Stimulated activated CD8-positive, alpha-beta memory T cell treated with anti-CD3 and anti-CD28 coated beads, Interleukin-4, amount 100 ng/mL, for 24 hours (primary cell): Measurements from ENCODE around the gene LRRC15.

Experiments used
- DNase-seq: peaks from one replicate; pipeline ENCODE4 v3.0.0-alpha.2; 2020; ENCODE audit warnings: low read depth

Gene LRRC15

GRCh38 chr3:194369522-194370279, at the start of gene LRRC15:
TSS of gene LRRC15 (minus strand) at chr3:194369743. CDS start at chr3:194361043, 8,700 bp downstream.
- DNase-seq: no peak

- DNase-seq: no peak
Observed at GRCh38 chr3:194418671-194419070, 49.1 kb upstream of the LRRC15 start.

GRCh38 chr3:194407423-194407822, 37.9 kb upstream of the LRRC15 start:
- DNase-seq: no peak

- DNase-seq: no peak
Observed at GRCh38 chr3:194405766-194406165, 36.2 kb upstream of the LRRC15 start.

GRCh38 chr3:194404365-194405140, 35.0 kb upstream of the LRRC15 start:
- DNase-seq: no peak

- no peak for DNase-seq
Observed at GRCh38 chr3:194401868-194402329, 32.4 kb upstream of the LRRC15 start.

- no peak for DNase-seq
Observed at GRCh38 chr3:194401346-194401745, 31.8 kb upstream of the LRRC15 start.

GRCh38 chr3:194399874-194400411, 30.4 kb upstream of the LRRC15 start:
- no peak for DNase-seq

GRCh38 chr3:194399166-194399565, 29.6 kb upstream of the LRRC15 start, which contains the start of gene GP5:
TSS of gene GP5 (minus strand) at chr3:194399266. CDS start at chr3:194398282, 984 bp downstream.
- no peak for DNase-seq

- DNase-seq: no peak
Observed at GRCh38 chr3:194397757-194398312, 28.3 kb upstream of the LRRC15 start.

GRCh38 chr3:194396859-194397756, 27.6 kb upstream of the LRRC15 start:
- DNase-seq: no peak

GRCh38 chr3:194396539-194396858, 27.0 kb upstream of the LRRC15 start:
- no peak for DNase-seq

GRCh38 chr3:194395778-194396538, 26.4 kb upstream of the LRRC15 start:
- DNase-seq: peak; percentile 18

GRCh38 chr3:194395212-194395611, 25.7 kb upstream of the LRRC15 start:
- no peak for DNase-seq

- no peak for DNase-seq
Observed at GRCh38 chr3:194392576-194392975, 23.0 kb upstream of the LRRC15 start.

GRCh38 chr3:194390835-194391234, 21.3 kb upstream of the LRRC15 start:
- DNase-seq: no peak

- DNase-seq: no peak
Observed at GRCh38 chr3:194389269-194389668, 19.7 kb upstream of the LRRC15 start.

- DNase-seq: no peak
Observed at GRCh38 chr3:194387926-194388418, 18.4 kb upstream of the LRRC15 start.

- no peak for DNase-seq
Observed at GRCh38 chr3:194387276-194387675, 17.7 kb upstream of the LRRC15 start.

- DNase-seq: no peak
Observed at GRCh38 chr3:194386648-194387047, 17.1 kb upstream of the LRRC15 start.

GRCh38 chr3:194386066-194386465, 16.5 kb upstream of the LRRC15 start:
- no peak for DNase-seq
